Measurements from ENCODE around the gene FAT3. TPM values are rescaled to one million over a fixed set of nuclear protein-coding genes. Genes with fewer than 3 reads are reported as not detected.

Gene FAT3
- total RNA-seq, 1 experiment from 2014 or later, result 0.02 TPM

GRCh38 chr11:92179017-92179670 lies 45.5 kb upstream of the FAT3 start:
- intact Hi-C loops (cut with micrococcal nuclease), result no loop called here
- Histone ChIP-seq H3K9me3 (ENCODE audit: control insufficient read depth in 1 of 2, insufficient read depth in 1 of 2, low read depth in 1 of 2, low read length in 2 of 2) (peaks cover 0 to 7% of the 10 kb centered on the region in 2 experiments; a peak in 2 of 4 replicates), H3K79me2 (ENCODE audit: insufficient read depth, low read length) (no peaks in the 10 kb centered on the region), H3K4me3 (replicated peaks in 1 of 2; ENCODE audit: low read depth in 1 of 2, low read length in 2 of 2) (no peak overlapping the region), H3K27me3 (ENCODE audit: insufficient read depth, low read length) (no peaks in the 10 kb centered on the region), H3K4me1 (ENCODE audit: control insufficient read depth in 1 of 2, insufficient read depth in 2 of 2, low read length in 2 of 2) (no peaks in the 10 kb centered on the region), H3K9me2 (ENCODE audit: insufficient read depth) (no peaks in the 10 kb centered on the region), H3K27ac (ENCODE audit: low read depth, low read length) (no peak overlapping the region), H2AFZ (ENCODE audit: low read depth, low read length, poor library complexity, severe bottlenecking) (no peak overlapping the region), H3K9ac (ENCODE audit: low read length) (no peak overlapping the region), H3K4me2 (ENCODE audit: low read length) (no peak overlapping the region), H4K20me1 (ENCODE audit: insufficient read depth) (no peaks in the 10 kb centered on the region), H3K36me3 (ENCODE audit: control insufficient read depth in 1 of 2, insufficient read depth in 2 of 2, low read length in 2 of 2) (no peaks in the 10 kb centered on the region)
- POLR2A ChIA-PET, result no interaction called here
- BruUV-seq (replicated peaks), result no TSS peak
- CTCF ChIA-PET, result no interaction called here
- ATAC-seq (no peak), DNase-seq (ENCODE audit: low read depth, low spot score) (no peak)
- no peak for TF ChIP-seq EZH2 (IDR thresholded peaks at IDR 0.05)
- no peak for TF ChIP-seq CEBPB (IDR thresholded peaks at IDR 0.05; ENCODE audit: low read depth)
- no peak for TF ChIP-seq FOSL1 (IDR thresholded peaks at IDR 0.05; ENCODE audit: low read depth)
- RAD21 ChIA-PET (ENCODE audit: low non-redundant PET in 1 of 2, low total read pairs in 2 of 2, uncharacterized antibody in 2 of 2, unreplicated experiment in 2 of 2), result no interaction called here

DNA sequence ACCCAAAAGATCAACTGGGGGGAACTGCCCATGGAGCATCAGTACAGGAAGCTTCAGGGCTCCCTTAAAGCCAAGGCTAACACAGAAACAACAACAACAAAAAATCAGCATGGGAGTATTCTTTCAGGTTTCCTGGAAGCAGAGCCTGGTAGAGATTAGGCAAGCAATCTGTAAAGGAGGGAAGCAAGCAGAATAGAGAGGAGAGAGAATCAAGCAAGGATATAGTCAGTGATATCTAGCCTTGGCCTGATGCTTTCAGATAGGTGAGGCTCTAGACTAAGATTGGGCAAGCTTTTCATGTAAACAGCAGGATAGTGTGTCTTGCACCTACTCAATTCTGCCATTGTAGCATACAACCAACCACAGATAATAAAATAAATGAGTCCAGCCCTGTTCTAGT lies 44.4 kb upstream of the FAT3 start:
- Histone ChIP-seq H3K9me3 (ENCODE audit: control insufficient read depth in 1 of 2, insufficient read depth in 1 of 2, low read depth in 1 of 2, low read length in 2 of 2) (peaks cover 0 to 7% of the 10 kb centered on the region in 2 experiments; a peak in 2 of 4 replicates), H3K27ac (ENCODE audit: low read depth, low read length) (no peak overlapping the region), H4K20me1 (ENCODE audit: insufficient read depth) (no peaks in the 10 kb centered on the region), H3K4me3 (replicated peaks in 1 of 2; ENCODE audit: low read depth in 1 of 2, low read length in 2 of 2) (no peak overlapping the region), H3K4me2 (ENCODE audit: low read length) (no peak overlapping the region), H2AFZ (ENCODE audit: low read depth, low read length, poor library complexity, severe bottlenecking) (no peak overlapping the region), H3K79me2 (ENCODE audit: insufficient read depth, low read length) (no peaks in the 10 kb centered on the region), H3K9ac (ENCODE audit: low read length) (no peak overlapping the region), H3K36me3 (ENCODE audit: control insufficient read depth in 1 of 2, insufficient read depth in 2 of 2, low read length in 2 of 2) (no peaks in the 10 kb centered on the region), H3K9me2 (ENCODE audit: insufficient read depth) (no peaks in the 10 kb centered on the region), H3K27me3 (ENCODE audit: insufficient read depth, low read length) (no peaks in the 10 kb centered on the region), H3K4me1 (ENCODE audit: control insufficient read depth in 1 of 2, insufficient read depth in 2 of 2, low read length in 2 of 2) (no peaks in the 10 kb centered on the region)
- ATAC-seq, result no peak
- intact Hi-C loops (cut with micrococcal nuclease), result no loop called here
- POLR2A ChIA-PET, result no interaction called here
- no peak for TF ChIP-seq SRF (IDR thresholded peaks at IDR 0.05; ENCODE audit: low read depth)
- no peak for TF ChIP-seq POLR2A (IDR thresholded peaks at IDR 0.05; ENCODE audit: borderline replicate concordance, extremely low read depth, insufficient read depth, insufficient read length)
- no peak for TF ChIP-seq SP1 (IDR thresholded peaks at IDR 0.05; ENCODE audit: low read depth)
- CTCF ChIA-PET, result no interaction called here
- DNase-seq (ENCODE audit: low read depth, low spot score), result no peak
- RAD21 ChIA-PET (ENCODE audit: low non-redundant PET in 1 of 2, low total read pairs in 2 of 2, uncharacterized antibody in 2 of 2, unreplicated experiment in 2 of 2), result no interaction called here
- BruUV-seq (replicated peaks), result no TSS peak
